GM10248 (cell line): ENCODE measurements around the gene PRKCE.
A peak's percentile ranks its signal among the peaks of the same experiment; 100 is the strongest.

ENCODE experiments used
- CTCF ChIA-PET: fragments of 300-600 bp; sonication (Branson Sonifier 250); formaldehyde crosslinking; extraction: SDS; loops from one replicate; lab custom pipeline; 2021; ENCODE audit warnings: antibody characterized with exemption; lab: Yijun Ruan, JAX
- POLR2A ChIA-PET: fragments of 350-650 bp; sonication (Branson Sonifier 250); formaldehyde crosslinking; extraction: SDS; loops from one replicate; lab custom pipeline; 2020; ENCODE audit warnings: antibody characterized with exemption; lab: Yijun Ruan, JAX
- DNase-seq: peaks from one replicate; pipeline ENCODE4 v3.0.0; 2012; ENCODE audit errors: extremely low spot score
- TF ChIP-seq, protein P1 (sequence below): IDR thresholded peaks from 2 replicates; pipeline ENCODE4 v1.5.1; 2012; ENCODE audit warnings: mild to moderate bottlenecking, low read depth; ENCODE audit errors: extremely low read depth, missing control alignments, control extremely low read depth

Gene PRKCE

DNA sequence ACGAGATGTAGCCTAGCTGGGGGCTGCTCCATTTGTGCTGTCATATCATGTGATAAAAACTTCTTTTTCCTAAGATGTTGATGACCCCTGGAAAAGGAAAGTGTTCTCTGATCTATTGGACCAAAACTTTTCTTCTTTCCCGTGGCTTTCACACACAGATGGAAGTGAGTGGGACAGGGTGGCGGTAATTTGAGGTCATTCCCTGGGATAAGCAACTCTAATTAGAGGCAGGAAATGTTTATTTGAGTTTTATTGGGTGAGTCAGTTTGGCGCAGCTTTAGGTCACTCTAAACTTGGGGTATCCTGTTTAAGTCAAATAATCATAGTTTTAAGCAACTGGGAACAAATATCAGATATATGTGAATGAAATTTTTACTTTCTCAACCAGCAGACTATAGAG, 424.8 kb downstream of the PRKCE start:
- TF ChIP-seq, protein P1, sequence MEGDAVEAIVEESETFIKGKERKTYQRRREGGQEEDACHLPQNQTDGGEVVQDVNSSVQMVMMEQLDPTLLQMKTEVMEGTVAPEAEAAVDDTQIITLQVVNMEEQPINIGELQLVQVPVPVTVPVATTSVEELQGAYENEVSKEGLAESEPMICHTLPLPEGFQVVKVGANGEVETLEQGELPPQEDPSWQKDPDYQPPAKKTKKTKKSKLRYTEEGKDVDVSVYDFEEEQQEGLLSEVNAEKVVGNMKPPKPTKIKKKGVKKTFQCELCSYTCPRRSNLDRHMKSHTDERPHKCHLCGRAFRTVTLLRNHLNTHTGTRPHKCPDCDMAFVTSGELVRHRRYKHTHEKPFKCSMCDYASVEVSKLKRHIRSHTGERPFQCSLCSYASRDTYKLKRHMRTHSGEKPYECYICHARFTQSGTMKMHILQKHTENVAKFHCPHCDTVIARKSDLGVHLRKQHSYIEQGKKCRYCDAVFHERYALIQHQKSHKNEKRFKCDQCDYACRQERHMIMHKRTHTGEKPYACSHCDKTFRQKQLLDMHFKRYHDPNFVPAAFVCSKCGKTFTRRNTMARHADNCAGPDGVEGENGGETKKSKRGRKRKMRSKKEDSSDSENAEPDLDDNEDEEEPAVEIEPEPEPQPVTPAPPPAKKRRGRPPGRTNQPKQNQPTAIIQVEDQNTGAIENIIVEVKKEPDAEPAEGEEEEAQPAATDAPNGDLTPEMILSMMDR: no peak
- DNase-seq: no peak
- ChIA-PET POLR2A (no interaction called here), CTCF (interaction anchor here (1.4 kb wide), 1 partner anchor 13 kb away, joined by 5 read pairs; no protein-coding TSS in a partner anchor)

DNA sequence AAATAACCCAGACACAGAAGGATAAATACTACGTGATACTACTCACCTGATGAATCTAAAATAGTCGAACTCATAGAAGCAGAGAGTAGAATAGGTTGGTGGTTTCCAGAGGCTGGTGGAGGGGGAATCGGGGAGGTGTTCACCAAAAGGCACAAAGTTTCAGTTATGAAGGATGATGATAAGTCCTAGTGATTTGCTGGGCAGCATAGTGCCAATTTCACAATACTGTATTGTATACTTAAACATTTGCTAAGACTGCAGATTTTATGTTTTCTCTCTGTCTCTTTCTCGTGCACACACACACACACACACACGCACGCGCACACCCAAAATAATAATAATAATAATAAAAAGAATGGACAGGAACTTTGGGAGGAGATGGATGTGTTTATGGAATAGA, 425.4 kb downstream of the PRKCE start:
- POLR2A ChIA-PET: no interaction called here
- no peak for DNase-seq
- TF ChIP-seq, protein P1: no peak

DNA sequence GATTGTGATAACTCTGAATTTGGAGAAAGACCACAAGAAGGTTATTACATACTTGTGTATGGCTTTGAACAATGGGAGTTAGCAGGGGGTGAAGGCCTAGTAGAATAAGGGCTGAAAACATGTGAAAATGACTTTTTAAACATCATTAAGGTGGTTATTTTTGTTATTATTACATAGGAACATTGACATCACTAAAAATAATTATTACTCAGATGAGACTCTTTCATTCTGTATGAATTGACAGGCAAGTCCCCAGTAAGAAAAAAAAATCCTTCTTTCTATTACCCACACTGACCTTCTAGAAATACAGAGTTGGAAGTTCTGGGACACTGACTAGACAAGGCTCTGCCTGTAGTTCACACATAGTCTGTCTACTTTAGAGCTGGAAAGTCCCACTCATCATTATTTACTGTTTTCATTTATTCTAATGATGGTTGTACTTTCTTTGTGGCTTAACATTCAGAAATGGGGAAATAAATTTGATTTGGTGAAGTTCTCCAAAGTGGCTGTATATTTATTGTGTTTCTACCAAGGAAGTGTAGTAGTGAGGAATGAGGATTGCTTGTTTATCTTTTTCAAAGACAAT, 426.1 kb downstream of the PRKCE start:
- TF ChIP-seq, protein P1: no peak
- ChIA-PET POLR2A (no interaction called here), CTCF (interaction anchor here (1.1 kb wide), 1 partner anchor 15 kb away, joined by 3 read pairs; no protein-coding TSS in a partner anchor)
- no peak for DNase-seq

More for the DNA sequence above, 425.4 kb downstream of the PRKCE start:
- CTCF ChIA-PET: no interaction called here

DNA sequence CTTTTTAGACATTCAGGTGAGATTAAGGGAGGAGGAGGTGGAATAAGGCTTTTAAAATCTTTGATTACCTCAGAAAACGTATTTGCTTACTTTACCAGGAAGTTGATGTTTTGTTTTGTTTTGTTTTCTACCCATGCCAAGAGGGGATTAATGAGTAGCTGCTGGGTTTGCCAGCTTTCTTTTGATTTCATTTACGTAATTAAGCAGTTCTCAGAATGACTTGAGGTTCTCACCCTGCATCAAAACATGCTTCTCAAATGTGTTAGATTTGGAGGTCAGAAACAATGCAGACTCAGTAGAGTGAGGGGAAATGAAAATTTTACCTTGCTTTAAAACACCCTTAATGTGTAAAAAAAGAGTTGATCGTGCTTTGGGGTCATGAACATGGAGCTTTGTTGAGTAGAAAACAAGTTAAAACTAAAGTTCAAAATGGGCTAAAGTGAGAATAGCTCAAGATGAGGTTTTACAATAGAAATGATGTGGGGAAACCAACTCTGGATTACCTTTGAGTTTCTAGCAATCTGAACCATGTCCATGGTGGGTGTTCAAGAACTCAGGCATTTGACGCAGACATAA, 428.6 kb downstream of the PRKCE start:
- peak; percentile 25 for DNase-seq
- CTCF ChIA-PET: interaction anchor here (0.8 to 3.3 kb wide), 6 partner anchors 8 to 381 kb away, joined by 3 to 16 read pairs (median 3); no protein-coding TSS in a partner anchor
- POLR2A ChIA-PET: no interaction called here
- TF ChIP-seq, protein P1: no peak

DNA sequence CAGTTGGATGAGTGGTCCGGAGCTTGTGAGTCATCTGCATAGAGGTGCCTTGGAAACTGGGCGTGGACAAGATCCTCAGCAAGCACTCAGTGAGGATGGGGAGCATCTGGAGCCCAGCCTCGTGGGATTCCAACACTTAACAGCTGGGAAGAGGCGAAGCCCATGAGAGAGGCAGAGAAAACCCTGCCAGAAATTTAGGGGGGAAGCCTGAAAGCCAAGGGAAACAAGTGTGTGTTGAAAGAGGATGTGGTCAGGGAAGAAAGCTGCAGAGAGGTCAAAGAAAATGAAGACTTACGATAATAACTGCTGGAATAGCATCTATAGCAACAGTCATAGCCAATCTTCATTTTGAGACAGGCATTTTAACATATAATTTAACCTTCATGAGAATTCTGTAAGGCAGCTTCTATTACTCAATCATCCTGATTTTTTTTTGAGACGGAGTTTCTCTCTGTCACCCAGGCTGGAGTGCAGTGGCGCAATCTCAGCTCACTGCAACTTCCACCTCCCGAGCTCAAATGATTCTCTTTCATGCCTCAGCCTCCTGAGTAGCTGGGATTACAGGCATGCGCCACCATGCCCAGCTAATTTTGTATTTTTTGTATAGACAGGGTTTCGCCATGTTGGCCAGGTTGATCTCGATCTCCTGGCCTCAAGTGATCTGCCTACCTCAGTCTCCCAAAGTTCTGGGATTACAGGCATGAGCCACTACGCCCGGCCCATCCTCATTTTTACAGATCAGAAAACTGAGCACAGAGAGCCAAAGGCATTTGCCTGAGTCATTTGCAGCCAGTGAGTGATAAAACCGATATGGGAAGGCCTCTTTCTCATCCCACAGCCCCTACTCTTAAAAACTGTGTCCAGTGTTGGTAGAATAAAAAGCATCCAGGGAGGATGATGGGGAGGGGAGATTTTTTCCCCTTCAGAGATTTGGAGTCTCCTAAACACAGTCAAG, 431.3 kb downstream of the PRKCE start:
- DNase-seq: no peak
- TF ChIP-seq, protein P1: no peak
- ChIA-PET POLR2A (no interaction called here), CTCF (interaction anchor here (1.5 to 2.7 kb wide), 4 partner anchors 10 to 211 kb away, joined by 3 to 8 read pairs (median 4); no protein-coding TSS in a partner anchor)

DNA sequence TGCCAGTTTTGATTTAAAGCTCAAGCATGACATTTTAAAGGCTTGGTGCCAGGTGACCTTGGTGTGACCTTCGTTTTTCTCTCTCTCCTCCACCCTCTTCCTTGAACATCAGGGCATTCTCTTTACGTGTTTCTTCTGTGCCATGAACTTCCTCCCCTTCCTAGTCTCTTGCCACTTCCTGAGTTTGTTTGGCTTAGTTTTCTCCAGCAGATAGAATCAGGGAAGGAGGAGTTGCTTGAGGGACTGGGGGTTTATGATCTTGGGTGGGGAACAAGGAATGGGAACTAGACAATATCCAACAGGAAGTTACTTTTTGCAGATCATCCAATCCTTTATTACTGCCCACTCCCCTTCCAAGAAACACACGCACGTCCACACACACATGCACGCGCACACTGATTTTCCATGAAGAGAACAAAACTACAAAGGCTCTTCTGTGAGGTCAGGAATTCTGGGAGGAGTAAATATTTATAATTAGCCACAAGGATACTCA, 435.1 kb downstream of the PRKCE start:
- ChIA-PET CTCF (interaction anchor here (1.1 kb wide), 1 partner anchor 24 kb away, joined by 4 read pairs; no protein-coding TSS in a partner anchor), POLR2A (no interaction called here)
- TF ChIP-seq, protein P1: no peak
- DNase-seq: no peak
